Prostate gland (tissue), 2 donors: ENCODE results near the gene AFAP1.

Source experiments
- POLR2A ChIP-seq: fragments of 450-650 bp; IDR thresholded peaks from one replicate; pipeline ENCODE4 v1.6.1; 2016; ENCODE audit warnings: antibody characterized with exemption, mild to moderate bottlenecking
- TF ChIP-seq, protein P1 (sequence below), 4 experiments: fragments of 200-600 bp in 2 of 4; fragments of 450-650 bp in 2 of 4; sonication (generic) in 2 of 4; IDR thresholded peaks; 1 replicate in 3 of 4; 2 replicates in 1 of 4; pipeline ENCODE4 v1.5.1; 2016 to 2019; ENCODE audit warnings: antibody characterized with exemption in 4 of 4, mild to moderate bottlenecking in 2 of 4, moderate library complexity in 2 of 4

DNA sequence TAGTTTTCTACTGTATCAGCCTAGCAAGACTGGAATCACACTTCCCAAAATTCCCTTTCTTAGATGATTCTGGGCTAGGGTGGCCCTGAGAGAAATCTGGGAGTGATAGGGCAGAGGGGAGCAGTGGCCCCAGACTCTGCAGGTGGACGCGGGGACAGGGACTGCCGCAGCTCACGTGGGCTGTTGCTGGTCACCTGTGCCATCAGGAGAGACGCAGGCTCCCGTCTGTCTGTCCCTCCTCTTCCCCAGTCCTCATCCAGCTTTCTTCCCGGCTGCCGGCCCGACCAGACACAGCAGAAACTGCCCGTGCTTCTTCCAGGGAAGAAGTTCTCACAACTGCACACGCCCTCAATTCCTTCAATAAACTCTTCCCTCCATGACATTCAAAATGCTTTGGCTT, 86.4 kb downstream of the AFAP1 start:
- TF ChIP-seq, protein P1, sequence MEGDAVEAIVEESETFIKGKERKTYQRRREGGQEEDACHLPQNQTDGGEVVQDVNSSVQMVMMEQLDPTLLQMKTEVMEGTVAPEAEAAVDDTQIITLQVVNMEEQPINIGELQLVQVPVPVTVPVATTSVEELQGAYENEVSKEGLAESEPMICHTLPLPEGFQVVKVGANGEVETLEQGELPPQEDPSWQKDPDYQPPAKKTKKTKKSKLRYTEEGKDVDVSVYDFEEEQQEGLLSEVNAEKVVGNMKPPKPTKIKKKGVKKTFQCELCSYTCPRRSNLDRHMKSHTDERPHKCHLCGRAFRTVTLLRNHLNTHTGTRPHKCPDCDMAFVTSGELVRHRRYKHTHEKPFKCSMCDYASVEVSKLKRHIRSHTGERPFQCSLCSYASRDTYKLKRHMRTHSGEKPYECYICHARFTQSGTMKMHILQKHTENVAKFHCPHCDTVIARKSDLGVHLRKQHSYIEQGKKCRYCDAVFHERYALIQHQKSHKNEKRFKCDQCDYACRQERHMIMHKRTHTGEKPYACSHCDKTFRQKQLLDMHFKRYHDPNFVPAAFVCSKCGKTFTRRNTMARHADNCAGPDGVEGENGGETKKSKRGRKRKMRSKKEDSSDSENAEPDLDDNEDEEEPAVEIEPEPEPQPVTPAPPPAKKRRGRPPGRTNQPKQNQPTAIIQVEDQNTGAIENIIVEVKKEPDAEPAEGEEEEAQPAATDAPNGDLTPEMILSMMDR (IDR thresholded peaks at IDR 0.05) = no peak
- no peak for TF ChIP-seq POLR2A
